Upper lobe of left lung (tissue), 6 donors: ENCODE data around the gene CMIP. TPM values are rescaled to one million over a fixed set of nuclear protein-coding genes. Genes with fewer than 3 reads are reported as not detected.

Experiments
- ATAC-seq, 2 donors: fragments of 200-7000 bp; cut with Tn5 transposase; one replicate each; pipeline ENCODE4 v1.9.1; 2022; ENCODE audit warnings: mild to moderate bottlenecking in 2 of 2, moderate library complexity in 2 of 2; ENCODE audit not compliant: low FRiP score in 2 of 2
- DNase-seq, 2 donors: peaks; one replicate each; pipeline ENCODE4 v3.0.0-alpha.2; 2019 to 2020
- H3K27ac ChIP-seq, 4 donors: fragments of 200-600 bp; sonication (generic); one replicate each; pipeline ENCODE4 v1.5.1; 2016 to 2019
- H3K27me3 ChIP-seq, 4 donors: fragments of 200-600 bp; sonication (generic); one replicate each; pipeline ENCODE4 v1.5.1; 2017 to 2019
- H3K36me3 ChIP-seq, 4 donors: fragments of 200-600 bp; sonication (generic); one replicate each; pipeline ENCODE4 v1.5.1; 2016 to 2019
- H3K4me1 ChIP-seq, 4 donors: fragments of 200-600 bp; sonication (generic); one replicate each; pipeline ENCODE4 v1.5.1; 2018 to 2019
- H3K4me3 ChIP-seq, 4 donors: fragments of 200-600 bp; sonication (generic); one replicate each; pipeline ENCODE4 v1.5.1; 2017 to 2019; ENCODE audit warnings: mild to moderate bottlenecking in 2 of 4, moderate library complexity in 1 of 4
- H3K9me3 ChIP-seq, 4 donors: fragments of 200-600 bp; sonication (generic); one replicate each; pipeline ENCODE4 v1.5.1; 2018 to 2019
- CTCF ChIP-seq, 6 experiments: fragments of 450-650 bp in 4 of 6; fragments of 200-600 bp in 2 of 6; sonication (generic) in 2 of 6; IDR thresholded peaks; one replicate each; pipeline ENCODE4 v1.5.1; 2016 to 2019; ENCODE audit warnings: antibody characterized with exemption in 6 of 6
- EP300 ChIP-seq, 4 donors: sonication (generic); formaldehyde crosslinking; IDR thresholded peaks; one replicate each; pipeline ENCODE4 v1.5.1; 2017; ENCODE audit warnings: antibody characterized with exemption in 4 of 4, control low read depth in 2 of 4
- POLR2A ChIP-seq, 4 donors: fragments of 450-650 bp; IDR thresholded peaks; one replicate each; pipeline ENCODE4 v1.5.1; 2016 to 2017; ENCODE audit warnings: antibody characterized with exemption in 4 of 4, mild to moderate bottlenecking in 2 of 4
- POLR2AphosphoS5 ChIP-seq, 2 donors: sonication (generic); formaldehyde crosslinking; IDR thresholded peaks; one replicate each; pipeline ENCODE4 v1.5.1; 2017; ENCODE audit warnings: antibody characterized with exemption in 2 of 2
- WGBS, 2 donors: methylation state at CpG; one replicate each; pipeline ENCODE4 v1.1.5; 2017 to 2018; 5-methylcytosine and 5-hydroxymethylcytosine counted together
- total RNA-seq, 6 donors: library from RNA; depleted of rRNA in 4 of 6; stranded (reverse); fragments of >200 nt in 4 of 6; gene quantifications; one replicate each; pipeline versions ENCODE4 v1.1.0 to v1.2.1, GENCODE V29; 2016 to 2021
- donor health status: DM: no; HTN: no; CAD: no; lungs with moderate emphysema.
- donor health status: DM: no; HTN: yes; CAD: no; lungs with severe emphysema.

Gene CMIP
- total RNA-seq, 6 donors from 2014 or later = 48.3 to 109 (median 67.6) TPM

GRCh38 chr16:81562926-81563325, 118.3 kb downstream of the CMIP start:
- 92 to 96% methylated on average over 8 of the region's 8 CpGs for WGBS, 2 donors

GRCh38 chr16:81564421-81564911, 119.9 kb downstream of the CMIP start:
- TF ChIP-seq CTCF (IDR thresholded peaks at IDR 0.05) = no peak
- no peak for TF ChIP-seq POLR2AphosphoS5 (IDR thresholded peaks at IDR 0.05)
- no peak for TF ChIP-seq EP300 (IDR thresholded peaks at IDR 0.05)
- TF ChIP-seq POLR2A (IDR thresholded peaks at IDR 0.05) = no peak
- no peak for ATAC-seq
- WGBS, 2 donors = 60 to 69% methylated on average over 10 of the region's 10 CpGs

More at GRCh38 chr16:81562926-81563325, 118.3 kb downstream of the CMIP start:
- peaks cover 14 to 46% (median 22%) of the 10 kb centered on the region in 4 donors for H3K4me1 ChIP-seq
- H3K36me3 ChIP-seq = no peaks in the 10 kb centered on the region
- no peak overlapping the region for H3K4me3 ChIP-seq
- no peaks in the 10 kb centered on the region for H3K9me3 ChIP-seq
- H3K27ac ChIP-seq = no peak overlapping the region
- DNase-seq (no peak), ATAC-seq (no peak)
- H3K27me3 ChIP-seq = no peaks in the 10 kb centered on the region
- TF ChIP-seq CTCF (IDR thresholded peaks at IDR 0.05) = no peak
- no peak for TF ChIP-seq POLR2AphosphoS5 (IDR thresholded peaks at IDR 0.05)
- no peak for TF ChIP-seq POLR2A (IDR thresholded peaks at IDR 0.05)

GRCh38 chr16:81565321-81566028, 120.9 kb downstream of the CMIP start:
- no peak for DNase-seq
- no peaks in the 10 kb centered on the region for H3K36me3 ChIP-seq
- ATAC-seq = no peak
- no peaks in the 10 kb centered on the region for H3K27me3 ChIP-seq
- no peak for TF ChIP-seq POLR2A (IDR thresholded peaks at IDR 0.05)
- TF ChIP-seq CTCF (IDR thresholded peaks at IDR 0.05) = no peak
- peaks cover 0 to 38% (median 8%) of the 10 kb centered on the region in 4 donors for H3K4me1 ChIP-seq
- WGBS, 2 donors = 92% methylated on average over 10 to 20 of the region's 20 CpGs
- H3K27ac ChIP-seq = no peak overlapping the region
- H3K4me3 ChIP-seq = no peak overlapping the region
- no peaks in the 10 kb centered on the region for H3K9me3 ChIP-seq

More at GRCh38 chr16:81564421-81564911, 119.9 kb downstream of the CMIP start:
- peaks cover 2 to 41% (median 9%) of the 10 kb centered on the region in 4 donors for H3K4me1 ChIP-seq
- no peak overlapping the region for H3K27ac ChIP-seq
- H3K4me3 ChIP-seq = no peak overlapping the region
- DNase-seq = no peak
- no peaks in the 10 kb centered on the region for H3K27me3 ChIP-seq
- H3K9me3 ChIP-seq = no peaks in the 10 kb centered on the region
- H3K36me3 ChIP-seq = no peaks in the 10 kb centered on the region

GRCh38 chr16:81566086-81567007, 121.7 kb downstream of the CMIP start:
- Histone ChIP-seq H3K4me1 (peaks cover 0 to 38% (median 8%) of the 10 kb centered on the region in 4 donors), H3K9me3 (no peaks in the 10 kb centered on the region), H3K4me3 (no peak overlapping the region), H3K36me3 (no peaks in the 10 kb centered on the region), H3K27ac (no peak overlapping the region), H3K27me3 (no peaks in the 10 kb centered on the region)
- no peak for DNase-seq
- ATAC-seq = no peak
- no peak for TF ChIP-seq POLR2AphosphoS5 (IDR thresholded peaks at IDR 0.05)
- no peak for TF ChIP-seq POLR2A (IDR thresholded peaks at IDR 0.05)
- TF ChIP-seq CTCF (IDR thresholded peaks at IDR 0.05) = no peak
- TF ChIP-seq EP300 (IDR thresholded peaks at IDR 0.05) = no peak
- WGBS, 2 donors = 86 to 94% methylated on average over 7 of the region's 7 CpGs
